ENCODE measurements around the gene TSLP. TPM values are rescaled to one million over a fixed set of nuclear protein-coding genes. Genes with fewer than 3 reads are reported as not detected.

Gene TSLP
- total RNA-seq, 1 donor from 2014 or later, result 0.42 TPM

DNA sequence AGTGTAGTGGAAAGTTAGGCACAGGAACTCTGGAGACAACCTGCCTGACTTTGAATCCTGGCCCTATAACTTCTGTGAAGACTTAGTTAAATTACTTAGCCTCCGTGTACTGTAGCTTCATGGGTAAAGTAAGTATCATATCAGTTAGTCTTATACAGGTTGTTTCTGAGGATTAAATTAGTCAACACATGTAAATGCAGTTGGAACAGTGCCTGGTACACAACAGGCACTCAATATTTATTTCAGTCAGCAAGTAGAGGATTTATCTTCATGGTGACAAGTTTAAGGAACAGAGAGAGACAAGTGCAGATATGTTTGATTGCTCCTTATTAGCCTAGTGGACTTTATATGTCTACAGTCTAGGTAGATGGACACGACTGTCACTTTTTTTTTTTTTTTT lies 2.7 kb downstream of the TSLP start:
- intact Hi-C loops (cut with micrococcal nuclease), result loop anchor here (5.0 kb wide), 2 partner anchors 317 to 337 kb away; partner anchors contain the start of gene SLC25A46
- peaks cover 67% of the 10 kb centered on the region for H3K27me3 Mint-ChIP-seq
- H3K4me1 Mint-ChIP-seq, result peaks cover 22% of the 10 kb centered on the region
- H3K36me3 Mint-ChIP-seq (ENCODE audit: low read depth), result no peaks in the 10 kb centered on the region
- DNase-seq, result no peak
- H3K9me3 Mint-ChIP-seq, result no peaks in the 10 kb centered on the region
- H3K27ac Mint-ChIP-seq, result no peak overlapping the region
- H3K4me3 Mint-ChIP-seq, result peak overlapping the region; percentile 93

DNA sequence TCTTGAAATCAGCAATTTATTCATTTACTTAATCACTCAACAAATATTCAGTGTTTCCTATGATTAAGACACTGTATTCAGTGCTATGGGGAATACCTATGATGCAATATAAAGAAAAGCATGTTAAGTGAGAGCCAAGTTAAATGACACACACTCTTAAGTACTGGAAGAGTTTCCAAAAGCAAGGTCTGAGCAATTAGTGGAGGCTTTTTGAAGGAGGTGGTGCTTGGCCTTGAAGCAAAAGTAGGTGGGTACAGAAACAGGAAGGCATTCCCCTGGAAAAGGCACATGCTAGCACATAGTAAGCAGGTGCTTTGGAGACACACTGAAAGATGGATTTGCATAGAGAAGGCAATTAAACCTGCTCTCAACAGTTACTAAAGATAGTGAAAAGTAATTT lies 4.0 kb downstream of the TSLP start:
- no peak overlapping the region for H3K27ac Mint-ChIP-seq
- DNase-seq, result no peak
- intact Hi-C loops (cut with micrococcal nuclease), result no loop called here
- H3K36me3 Mint-ChIP-seq (ENCODE audit: low read depth), result no peaks in the 10 kb centered on the region
- peaks cover 62% of the 10 kb centered on the region for H3K27me3 Mint-ChIP-seq
- H3K4me3 Mint-ChIP-seq, result no peak overlapping the region
- H3K4me1 Mint-ChIP-seq, result peaks cover 22% of the 10 kb centered on the region
- no peaks in the 10 kb centered on the region for H3K9me3 Mint-ChIP-seq

DNA sequence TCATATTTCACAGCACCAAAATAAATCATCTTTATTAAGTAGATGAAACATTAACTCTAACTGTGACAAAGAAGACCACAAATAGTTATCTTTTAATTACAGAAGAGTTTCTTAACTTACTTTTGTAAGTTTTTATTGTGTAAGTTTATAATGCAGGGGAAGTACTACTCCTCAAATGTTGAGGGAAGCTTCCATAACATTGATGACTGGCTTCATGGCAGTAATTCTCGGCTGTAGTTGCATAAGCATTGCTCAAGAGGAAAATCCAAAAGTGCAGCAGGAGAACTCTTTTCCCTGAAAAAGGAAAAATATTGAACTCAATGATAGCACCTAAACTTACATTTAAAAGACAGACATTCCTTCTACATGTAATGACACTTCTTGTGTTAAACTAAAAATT lies 4.6 kb downstream of the TSLP start:
- Mint-ChIP-seq H3K27me3 (peaks cover 58% of the 10 kb centered on the region), H3K4me1 (peaks cover 18% of the 10 kb centered on the region), H3K9me3 (no peaks in the 10 kb centered on the region), H3K4me3 (no peak overlapping the region), H3K27ac (no peak overlapping the region), H3K36me3 (ENCODE audit: low read depth) (no peaks in the 10 kb centered on the region)
- DNase-seq, result no peak
- intact Hi-C loops (cut with micrococcal nuclease), result no loop called here

DNA sequence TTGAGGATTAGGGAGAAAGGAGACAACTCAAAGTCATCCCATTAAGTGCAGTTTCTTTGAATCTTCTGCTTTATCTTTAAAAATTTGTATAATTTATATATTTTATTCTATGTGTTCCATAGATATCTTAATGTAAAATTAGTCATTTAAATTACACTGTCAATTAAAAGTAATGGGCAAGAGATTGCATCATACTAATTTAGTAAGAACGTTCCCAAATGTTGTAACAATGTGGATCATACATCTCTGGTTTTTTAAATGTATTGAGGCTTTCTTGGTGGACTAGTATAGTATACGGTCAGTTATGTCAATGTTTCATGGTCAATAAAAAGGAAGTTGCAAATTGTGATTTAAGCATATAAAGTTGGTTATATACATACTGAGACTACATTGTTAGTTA lies 6.2 kb downstream of the TSLP start:
- H3K36me3 Mint-ChIP-seq (ENCODE audit: low read depth), result no peaks in the 10 kb centered on the region
- H3K27ac Mint-ChIP-seq, result no peak overlapping the region
- peaks cover 53% of the 10 kb centered on the region for H3K27me3 Mint-ChIP-seq
- H3K4me1 Mint-ChIP-seq, result peaks cover 15% of the 10 kb centered on the region
- H3K4me3 Mint-ChIP-seq, result no peak overlapping the region
- no peak for DNase-seq
- no peaks in the 10 kb centered on the region for H3K9me3 Mint-ChIP-seq
- intact Hi-C loops (cut with micrococcal nuclease), result no loop called here

DNA sequence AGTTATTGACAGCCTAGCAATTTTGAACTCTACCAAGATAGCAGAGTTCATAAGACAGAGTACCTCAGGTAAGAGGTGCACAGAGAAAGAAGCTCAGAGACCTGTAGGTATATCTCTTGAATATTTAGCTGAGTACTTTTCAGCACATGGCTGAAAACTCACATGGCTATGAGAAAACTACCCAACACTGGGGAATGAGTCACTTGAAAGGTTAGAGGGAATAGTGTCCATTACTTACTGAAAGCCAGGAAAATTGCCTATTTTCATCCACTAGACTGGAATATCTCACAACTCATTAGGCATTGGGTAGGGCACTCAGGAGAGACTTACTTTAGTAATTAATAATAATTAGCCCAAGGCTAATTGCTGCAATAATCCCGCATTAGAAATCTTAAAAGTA lies 8.3 kb downstream of the TSLP start:
- Mint-ChIP-seq H3K36me3 (ENCODE audit: low read depth) (no peaks in the 10 kb centered on the region), H3K4me1 (peaks cover 3% of the 10 kb centered on the region), H3K27ac (no peak overlapping the region), H3K9me3 (no peaks in the 10 kb centered on the region), H3K4me3 (no peak overlapping the region), H3K27me3 (peaks cover 51% of the 10 kb centered on the region)
- DNase-seq, result no peak
- intact Hi-C loops (cut with micrococcal nuclease), result no loop called here

- H3K9me3 Mint-ChIP-seq, result no peaks in the 10 kb centered on the region
- no peak overlapping the region for H3K27ac Mint-ChIP-seq
- no peaks in the 10 kb centered on the region for H3K36me3 Mint-ChIP-seq (ENCODE audit: low read depth)
- intact Hi-C loops (cut with micrococcal nuclease), result no loop called here
- H3K27me3 Mint-ChIP-seq, result peaks cover 41% of the 10 kb centered on the region
- DNase-seq, result no peak
- H3K4me3 Mint-ChIP-seq, result no peak overlapping the region
- no peaks in the 10 kb centered on the region for H3K4me1 Mint-ChIP-seq
Observed at GRCh38 chr5:111083323-111083722, 11.8 kb downstream of the TSLP start.

DNA sequence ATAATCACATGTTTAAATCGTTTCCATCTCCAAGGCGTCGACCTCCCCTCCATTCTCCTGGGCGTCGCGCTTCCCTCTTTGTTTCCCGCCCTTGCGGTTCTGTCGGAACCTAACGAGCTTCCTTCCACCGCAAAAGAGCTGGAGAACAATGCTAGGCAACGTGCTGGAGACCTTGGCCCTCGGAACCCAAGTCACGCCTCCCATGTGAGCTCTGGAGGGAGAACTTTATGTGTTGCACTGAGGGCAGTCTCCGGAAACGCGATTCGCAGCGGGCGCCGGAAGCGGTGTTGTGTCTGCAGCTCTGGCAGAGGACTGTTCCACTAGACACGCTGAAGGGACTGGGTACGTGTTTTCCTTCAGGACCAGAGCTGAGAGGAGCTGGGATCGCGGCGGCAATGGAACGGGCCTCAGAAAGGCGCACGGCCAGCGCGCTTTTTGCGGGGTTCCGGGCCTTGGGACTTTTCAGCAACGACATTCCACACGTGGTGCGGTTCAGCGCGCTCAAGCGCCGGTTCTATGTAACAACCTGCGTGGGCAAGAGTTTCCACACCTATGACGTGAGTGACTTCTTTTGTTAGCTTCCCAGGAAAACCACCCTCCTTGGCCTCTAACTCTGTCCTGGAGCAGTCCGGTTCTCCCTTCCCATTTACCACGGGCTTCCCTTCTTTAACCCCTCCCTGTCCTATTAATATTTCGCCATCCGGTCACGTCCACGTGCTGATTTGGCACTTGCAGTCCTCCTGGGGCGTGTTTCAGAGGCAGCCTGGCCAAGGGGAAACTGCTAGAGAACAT lies 20.7 kb downstream of the TSLP start, which contains the start of gene WDR36:
TSS of gene WDR36 (plus strand) at position 287 of the 792 bp plus-strand sequence. CDS start at position 396, 109 bp downstream.
- peak within 1 kb of the TSS; percentile 96 for H3K4me3 Mint-ChIP-seq
- intact Hi-C loops (cut with micrococcal nuclease), result loop anchor here (1.0 to 5.0 kb wide), 8 partner anchors 19 to 1070 kb away; partner anchors contain the start of gene SLC25A46
- H3K36me3 Mint-ChIP-seq (ENCODE audit: low read depth), result peaks cover 29% of the 10 kb centered on the region
- H3K9me3 Mint-ChIP-seq, result peaks cover 4% of the 10 kb centered on the region
- H3K27ac Mint-ChIP-seq, result peak within 1 kb of the TSS; percentile 98
- peak; percentile 97 for DNase-seq
- peaks cover 2% of the 10 kb centered on the region for H3K27me3 Mint-ChIP-seq
- peaks cover 22% of the 10 kb centered on the region for H3K4me1 Mint-ChIP-seq

- H3K4me3 Mint-ChIP-seq, result no peak overlapping the region
- no peaks in the 10 kb centered on the region for H3K27me3 Mint-ChIP-seq
- H3K27ac Mint-ChIP-seq, result no peak overlapping the region
- peaks cover 4% of the 10 kb centered on the region for H3K9me3 Mint-ChIP-seq
- H3K36me3 Mint-ChIP-seq (ENCODE audit: low read depth), result peaks cover 51% of the 10 kb centered on the region
- peaks cover 30% of the 10 kb centered on the region for H3K4me1 Mint-ChIP-seq
- no peak for DNase-seq
- intact Hi-C loops (cut with micrococcal nuclease), result no loop called here
Observed at GRCh38 chr5:111095982-111096381, 24.5 kb downstream of the TSLP start.

- H3K27me3 Mint-ChIP-seq, result no peaks in the 10 kb centered on the region
- H3K36me3 Mint-ChIP-seq (ENCODE audit: low read depth), result peaks cover 65% of the 10 kb centered on the region
- H3K4me3 Mint-ChIP-seq, result no peak overlapping the region
- no peaks in the 10 kb centered on the region for H3K9me3 Mint-ChIP-seq
- intact Hi-C loops (cut with micrococcal nuclease), result no loop called here
- DNase-seq, result no peak
- peaks cover 20% of the 10 kb centered on the region for H3K4me1 Mint-ChIP-seq
- no peak overlapping the region for H3K27ac Mint-ChIP-seq
Observed at GRCh38 chr5:111099058-111099778, 27.7 kb downstream of the TSLP start.

DNA sequence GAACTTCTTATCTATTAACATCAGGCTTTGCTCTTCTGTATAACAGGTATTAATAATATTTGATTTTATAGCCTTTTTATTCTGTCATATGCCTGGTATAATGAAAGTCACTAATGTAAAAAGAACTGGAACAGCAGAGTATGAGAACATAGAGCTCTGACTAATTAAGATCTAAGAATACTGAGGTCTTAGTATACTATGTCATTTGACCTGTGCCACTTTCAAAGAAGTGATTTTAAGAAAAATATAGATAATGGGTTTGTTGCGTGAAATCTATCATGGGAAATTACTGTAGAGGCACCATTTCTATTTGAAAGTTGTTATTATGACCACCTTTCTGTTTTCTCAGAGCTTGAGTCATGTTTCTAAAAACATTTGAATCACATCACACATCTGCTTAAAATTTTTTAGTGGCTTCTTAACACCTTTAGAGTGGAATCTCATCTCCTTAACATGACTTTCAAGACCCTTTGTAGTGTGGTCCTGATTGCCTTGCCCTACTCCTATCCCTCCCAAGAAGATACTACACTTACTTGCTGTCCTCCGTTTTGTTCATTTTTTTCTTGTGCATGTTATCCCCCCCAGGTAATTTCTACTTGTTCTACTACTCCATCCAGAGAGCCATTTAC lies 34.9 kb downstream of the TSLP start:
- intact Hi-C loops (cut with micrococcal nuclease), result no loop called here
- Mint-ChIP-seq H3K4me1 (peaks cover 2% of the 10 kb centered on the region), H3K27ac (peak overlapping the region; percentile 0)

DNA sequence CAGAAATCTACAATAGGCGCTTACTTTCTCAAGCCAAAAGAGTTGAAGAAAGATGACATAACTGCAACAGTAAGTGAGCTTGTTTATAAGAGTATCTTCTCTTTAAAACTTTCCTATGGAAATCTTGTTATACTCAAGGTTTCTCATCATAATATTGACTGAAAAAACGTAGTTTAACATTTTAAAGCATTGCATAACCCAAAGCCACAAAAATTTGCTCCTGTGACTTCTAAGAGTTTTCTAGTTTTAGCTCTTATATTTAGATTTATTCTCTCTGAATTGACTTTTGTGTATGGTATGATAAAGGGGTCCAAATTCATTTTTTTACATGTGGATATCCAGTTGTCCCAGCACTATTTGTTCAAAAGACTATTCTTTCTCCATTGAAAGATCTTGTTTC lies 35.9 kb downstream of the TSLP start:
- intact Hi-C loops (cut with micrococcal nuclease), result no loop called here
- peaks cover 2% of the 10 kb centered on the region for H3K4me1 Mint-ChIP-seq
- no peak overlapping the region for H3K27ac Mint-ChIP-seq
- DNase-seq, result no peak
- no peaks in the 10 kb centered on the region for H3K27me3 Mint-ChIP-seq
- no peak overlapping the region for H3K4me3 Mint-ChIP-seq
- H3K36me3 Mint-ChIP-seq (ENCODE audit: low read depth), result peaks cover 58% of the 10 kb centered on the region
- H3K9me3 Mint-ChIP-seq, result no peaks in the 10 kb centered on the region

More for the DNA sequence above, 34.9 kb downstream of the TSLP start:
- no peaks in the 10 kb centered on the region for H3K9me3 Mint-ChIP-seq
- no peak overlapping the region for H3K4me3 Mint-ChIP-seq
- no peaks in the 10 kb centered on the region for H3K27me3 Mint-ChIP-seq
- H3K36me3 Mint-ChIP-seq (ENCODE audit: low read depth), result peaks cover 59% of the 10 kb centered on the region
- DNase-seq, result no peak

GRCh38 chr5:111111956-111112355 lies 40.4 kb downstream of the TSLP start:
- peaks cover 48% of the 10 kb centered on the region for H3K36me3 Mint-ChIP-seq (ENCODE audit: low read depth)
- H3K4me1 Mint-ChIP-seq, result no peaks in the 10 kb centered on the region
- H3K27me3 Mint-ChIP-seq, result no peaks in the 10 kb centered on the region
- no peak for DNase-seq
- H3K4me3 Mint-ChIP-seq, result no peak overlapping the region
- H3K9me3 Mint-ChIP-seq, result no peaks in the 10 kb centered on the region
- no peak overlapping the region for H3K27ac Mint-ChIP-seq
- intact Hi-C loops (cut with micrococcal nuclease), result no loop called here

- Mint-ChIP-seq H3K4me3 (no peak overlapping the region), H3K27me3 (no peaks in the 10 kb centered on the region), H3K36me3 (ENCODE audit: low read depth) (peaks cover 47% of the 10 kb centered on the region), H3K27ac (no peak overlapping the region), H3K4me1 (peaks cover 8% of the 10 kb centered on the region), H3K9me3 (no peaks in the 10 kb centered on the region)
- DNase-seq, result no peak
- intact Hi-C loops (cut with micrococcal nuclease), result no loop called here
Observed at GRCh38 chr5:111113678-111114077, 42.2 kb downstream of the TSLP start.

DNA sequence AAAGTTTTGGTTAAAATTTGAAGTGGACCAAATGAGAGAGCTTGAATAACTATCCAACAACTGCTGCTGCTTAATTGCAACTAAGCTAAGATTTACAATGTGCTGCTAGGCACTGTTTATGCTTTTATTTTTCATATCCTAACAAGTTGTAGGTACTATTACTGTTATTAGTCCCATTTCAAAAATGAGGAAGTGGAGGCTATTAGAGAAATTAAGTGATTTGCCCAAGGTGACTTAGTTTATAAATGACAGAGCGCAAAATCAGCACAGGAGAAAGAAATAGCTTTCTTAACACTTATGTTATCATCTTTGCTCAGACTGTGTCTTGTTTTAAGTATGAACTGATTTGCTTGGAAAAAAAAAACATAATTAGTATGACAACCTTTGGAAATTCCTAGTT lies 43.7 kb downstream of the TSLP start:
- intact Hi-C loops (cut with micrococcal nuclease), result no loop called here

More for the DNA sequence above, 43.7 kb downstream of the TSLP start:
- Mint-ChIP-seq H3K27ac (no peak overlapping the region), H3K36me3 (ENCODE audit: low read depth) (peaks cover 51% of the 10 kb centered on the region), H3K4me3 (no peak overlapping the region), H3K9me3 (no peaks in the 10 kb centered on the region), H3K4me1 (peaks cover 11% of the 10 kb centered on the region), H3K27me3 (no peaks in the 10 kb centered on the region)
- no peak for DNase-seq

Data from activated CD4-positive, alpha-beta T cell treated with anti-CD3 and anti-CD28 coated beads, Interleukin-2, amount 10 ng/mL, durations not matched to agents 24 days and 14 days (primary cell).